CD1c-positive myeloid dendritic cell (primary cell): ENCODE measurements around the gene GRIP1.

Experiments
- DNase-seq: peaks from one replicate; pipeline ENCODE4 v3.0.0-alpha.2; 2016; ENCODE audit errors: extremely low spot score

Gene GRIP1

DNA sequence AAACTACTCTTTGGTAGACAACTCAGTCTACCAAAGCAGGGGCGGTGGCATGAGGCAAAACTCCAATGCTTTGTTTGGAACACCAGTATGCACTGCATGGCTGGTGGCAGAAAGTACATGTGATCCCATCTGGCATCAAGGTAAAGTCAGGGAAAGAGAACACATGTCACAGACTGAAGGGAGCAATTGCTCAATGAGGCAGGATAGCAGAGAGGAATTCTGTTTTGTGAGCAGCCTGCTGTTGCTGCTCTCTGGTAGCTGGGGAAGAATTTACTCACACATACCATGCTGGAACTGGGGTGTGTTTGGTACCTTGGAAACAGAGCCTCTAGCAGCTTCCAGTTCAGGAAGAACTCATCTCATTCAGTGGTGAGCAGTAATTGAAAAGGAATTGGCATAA is 291.8 kb downstream of the GRIP1 start:
- no peak for DNase-seq

DNA sequence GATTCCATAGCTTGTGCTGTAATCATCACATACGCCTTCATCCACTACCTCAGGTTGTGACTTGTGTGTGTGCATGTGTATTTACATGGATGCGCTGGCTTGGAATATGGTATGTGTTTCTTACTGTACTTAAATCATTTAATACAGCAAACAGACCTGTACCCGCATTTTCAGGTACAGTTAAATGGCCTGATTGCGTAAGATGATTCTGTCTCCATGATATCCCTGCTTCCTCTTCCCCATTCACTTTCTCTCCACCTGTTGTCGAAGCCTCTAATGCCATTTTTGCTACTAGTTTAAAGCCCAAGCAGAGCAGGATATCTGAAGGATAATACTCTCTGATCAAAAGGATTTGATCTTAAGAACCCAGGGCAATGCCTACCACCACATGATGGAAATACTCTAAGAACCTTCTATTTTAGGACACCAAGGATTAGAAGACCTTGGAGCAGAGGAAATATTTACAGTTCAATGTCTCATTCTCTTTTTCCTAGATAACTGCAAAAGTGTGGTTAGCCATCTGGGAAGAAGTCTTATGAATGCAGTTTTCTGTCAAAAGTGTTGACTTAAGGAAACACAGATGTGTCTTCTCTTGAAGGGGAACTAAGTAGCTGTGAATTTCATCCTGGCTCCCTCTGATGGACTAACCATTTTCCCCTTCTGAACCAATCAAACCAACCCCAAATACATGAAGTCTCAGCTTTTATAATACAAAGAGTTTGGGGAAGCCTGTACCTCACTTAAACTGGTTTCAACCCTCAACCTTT is 297.9 kb downstream of the GRIP1 start:
- no peak for DNase-seq

DNA sequence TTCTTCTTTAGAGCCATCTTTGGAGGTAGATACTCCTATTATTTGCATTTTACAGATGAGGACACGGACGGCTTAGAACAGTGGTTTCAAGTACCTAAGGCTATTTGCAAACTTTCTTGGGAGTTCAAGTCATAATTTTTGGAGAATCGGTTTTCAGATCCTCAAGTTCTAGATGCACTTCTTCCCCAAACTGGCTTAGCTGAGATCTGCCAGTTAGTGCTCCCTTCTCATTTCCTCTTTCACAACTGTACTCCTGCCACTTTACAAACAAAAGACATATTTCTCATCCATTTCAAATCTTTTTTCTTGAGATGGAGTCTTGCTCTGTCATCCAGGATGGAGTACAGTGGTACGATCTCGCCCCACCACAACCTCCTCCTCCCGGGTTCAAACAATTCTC is 299.3 kb downstream of the GRIP1 start:
- peak; percentile 78 for DNase-seq

DNA sequence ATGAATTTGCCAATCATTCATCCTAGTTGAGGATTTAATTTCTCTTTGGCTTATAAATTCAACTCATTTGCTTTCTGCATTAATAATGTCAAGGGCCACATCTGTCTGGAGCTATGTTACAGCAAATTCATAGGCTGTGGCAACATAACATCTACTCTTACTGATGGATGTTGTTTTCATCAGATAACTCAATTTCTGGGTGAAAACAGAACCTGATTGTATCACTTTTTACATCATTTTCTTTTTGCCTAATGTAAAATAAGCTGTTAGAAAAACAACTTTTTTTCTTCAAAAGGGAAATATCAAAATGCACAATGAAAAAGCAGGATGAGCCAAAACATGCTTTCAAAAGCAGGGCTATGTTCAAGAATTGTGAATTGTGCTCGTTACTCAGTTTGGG is 303.3 kb downstream of the GRIP1 start:
- no peak for DNase-seq

DNA sequence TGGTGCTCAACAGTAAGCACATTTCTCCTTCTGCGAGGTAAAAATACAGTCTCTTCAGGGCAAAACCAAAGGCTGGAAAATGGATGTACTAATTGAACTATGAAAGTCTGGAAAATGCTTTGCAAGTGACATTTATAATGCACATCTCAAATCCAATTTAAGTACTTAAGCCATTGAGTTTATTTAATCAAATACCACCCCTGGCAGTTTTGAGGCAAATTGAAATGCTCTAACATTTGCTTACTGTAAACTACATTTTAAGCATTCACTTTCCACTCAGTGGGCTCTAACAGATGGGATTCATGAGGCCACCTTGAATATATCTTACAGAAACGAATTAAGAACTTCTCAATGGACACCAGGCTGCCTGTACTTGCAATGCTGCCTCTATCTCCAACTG is 306.9 kb downstream of the GRIP1 start:
- no peak for DNase-seq

DNA sequence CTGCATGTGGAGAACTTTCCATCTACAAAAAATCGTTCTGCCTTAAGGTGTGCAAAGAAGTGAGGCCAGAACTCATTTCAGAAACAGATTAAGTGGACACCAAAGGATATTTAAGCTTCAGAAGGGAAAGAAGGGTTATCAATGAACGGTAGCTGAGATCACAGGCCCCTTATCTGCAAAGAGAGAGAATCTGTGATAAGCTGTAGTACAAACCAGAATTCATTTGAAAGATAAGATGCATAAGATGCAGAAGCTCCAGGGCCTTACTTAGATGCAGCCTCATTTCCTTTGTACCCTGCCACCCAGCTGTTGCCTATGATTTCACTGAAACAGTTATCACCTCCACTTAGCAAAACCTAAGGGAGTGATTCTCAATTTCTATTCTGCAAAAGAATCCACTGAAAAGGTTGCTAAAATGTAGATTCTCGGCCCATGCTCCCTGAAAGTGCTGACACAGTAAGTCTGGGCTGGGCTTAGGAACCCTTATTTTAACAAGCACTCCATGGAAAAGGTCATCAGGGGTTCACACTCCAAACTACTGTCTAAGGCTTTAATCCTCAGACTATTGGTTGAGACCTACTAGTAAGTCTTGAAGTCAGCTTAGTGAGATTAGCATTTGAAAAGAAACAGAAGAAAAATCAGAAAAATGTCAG is 311.7 kb downstream of the GRIP1 start:
- no peak for DNase-seq

DNA sequence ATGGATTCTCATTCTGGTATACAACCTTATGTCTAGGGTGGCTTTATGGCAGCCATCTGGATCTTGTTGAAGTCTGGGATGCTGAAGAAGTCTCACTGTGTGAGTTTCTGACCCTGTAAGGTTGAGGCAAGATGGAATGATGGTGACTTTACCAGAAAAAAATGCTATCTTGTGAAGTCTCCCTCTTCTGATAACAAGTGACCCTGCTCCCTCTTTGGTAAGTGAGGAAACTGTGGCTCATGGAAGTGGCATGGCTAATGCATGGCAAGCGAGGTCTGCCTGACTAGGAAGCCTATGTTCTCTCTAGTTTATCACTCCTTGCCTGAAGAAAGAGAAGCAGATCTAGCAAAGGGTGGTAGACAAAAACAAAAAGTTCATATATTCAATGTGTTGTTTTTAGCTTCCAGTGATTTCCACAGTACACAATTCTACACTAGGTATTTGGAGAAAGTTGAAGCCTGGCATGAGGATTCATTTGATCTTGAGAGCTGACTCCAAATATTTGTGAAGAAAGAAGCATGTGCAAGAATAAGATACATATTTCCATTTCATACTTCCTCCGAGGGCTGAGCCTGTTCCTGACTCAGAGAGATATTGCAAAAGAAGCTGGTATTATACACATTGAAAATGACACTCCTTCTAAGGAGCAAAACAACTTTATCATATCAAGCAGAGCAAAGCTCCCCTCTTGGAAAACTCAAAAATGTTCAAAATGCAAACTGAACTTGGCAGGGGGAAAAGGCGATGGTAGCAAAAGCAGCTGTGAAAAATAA is 313.0 kb downstream of the GRIP1 start:
- peak; percentile 29 for DNase-seq

DNA sequence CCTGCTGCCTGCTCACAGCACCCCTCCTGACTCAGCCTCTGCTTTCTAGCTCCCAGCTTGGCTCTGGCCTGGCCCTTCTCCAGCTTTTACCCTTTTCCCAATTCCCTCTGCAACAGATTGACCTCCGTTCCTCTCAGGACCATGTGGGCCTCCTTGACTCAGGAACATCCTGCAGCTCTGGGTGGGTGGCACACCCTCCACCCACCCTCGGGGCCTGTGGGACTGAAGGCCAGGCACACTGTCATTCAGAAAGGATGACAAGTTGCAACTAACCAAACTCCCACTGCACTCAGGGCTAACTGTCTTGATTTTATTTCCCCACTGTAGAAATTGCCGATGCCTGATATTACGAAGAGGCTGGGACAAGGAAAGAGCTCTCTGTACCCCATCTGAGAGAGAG is 317.2 kb downstream of the GRIP1 start:
- DNase-seq: no peak

DNA sequence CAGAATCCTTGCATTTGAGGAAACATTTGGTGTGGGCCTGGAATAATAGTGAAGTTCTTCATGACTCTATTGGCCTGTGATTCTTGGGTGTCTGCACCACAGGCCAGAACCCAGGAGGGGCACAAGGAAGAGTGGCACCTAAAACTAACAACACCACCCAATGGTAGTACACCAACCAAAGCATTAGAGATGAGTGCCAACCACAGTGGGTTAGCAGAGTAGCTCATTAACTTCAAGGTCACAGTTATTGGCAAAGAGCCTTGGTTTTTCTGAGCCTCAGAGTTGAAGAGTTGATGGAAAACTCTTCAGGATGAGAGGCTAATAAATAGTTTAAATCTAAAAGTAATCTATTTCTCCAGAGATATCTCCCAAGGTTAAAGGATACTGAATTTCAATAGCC is 319.6 kb downstream of the GRIP1 start:
- no peak for DNase-seq

DNA sequence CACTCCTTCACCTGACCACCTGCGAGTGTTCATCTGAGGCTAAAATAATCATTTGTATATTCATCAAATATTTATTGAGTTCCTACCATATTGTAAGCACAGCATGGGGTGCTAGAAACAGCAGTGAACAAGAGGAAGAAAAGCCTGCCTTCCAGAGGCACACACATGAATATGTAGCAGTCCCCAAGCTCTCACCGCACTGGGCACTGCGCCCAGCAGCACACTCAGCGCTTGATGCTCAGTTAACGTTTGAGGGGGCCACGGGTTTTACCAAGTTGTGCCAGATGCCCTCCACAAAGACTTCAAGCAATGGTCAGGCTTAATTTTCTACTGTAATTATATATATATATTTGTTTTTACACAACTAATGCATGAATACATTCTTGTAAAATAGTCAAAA is 324.6 kb downstream of the GRIP1 start:
- DNase-seq: no peak

DNA sequence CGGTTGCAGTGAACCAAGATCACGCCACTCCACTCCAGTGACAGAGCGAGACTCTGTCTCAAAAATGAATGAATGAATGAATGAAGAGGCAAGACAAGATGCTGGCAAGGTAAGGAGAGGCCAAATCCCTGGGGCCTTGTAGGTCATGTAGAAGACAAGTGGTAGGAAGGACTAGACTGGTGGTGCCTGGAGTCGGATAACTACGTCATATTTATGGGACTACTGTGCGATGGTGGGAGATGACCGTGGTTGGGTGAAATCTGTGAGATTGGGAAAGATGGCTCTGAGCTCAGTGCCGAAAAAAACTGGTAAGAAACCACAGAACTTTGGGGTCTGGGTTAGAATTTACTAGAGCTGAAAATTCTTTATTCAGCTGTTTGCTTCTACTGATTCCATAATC is 326.0 kb downstream of the GRIP1 start:
- no peak for DNase-seq

DNA sequence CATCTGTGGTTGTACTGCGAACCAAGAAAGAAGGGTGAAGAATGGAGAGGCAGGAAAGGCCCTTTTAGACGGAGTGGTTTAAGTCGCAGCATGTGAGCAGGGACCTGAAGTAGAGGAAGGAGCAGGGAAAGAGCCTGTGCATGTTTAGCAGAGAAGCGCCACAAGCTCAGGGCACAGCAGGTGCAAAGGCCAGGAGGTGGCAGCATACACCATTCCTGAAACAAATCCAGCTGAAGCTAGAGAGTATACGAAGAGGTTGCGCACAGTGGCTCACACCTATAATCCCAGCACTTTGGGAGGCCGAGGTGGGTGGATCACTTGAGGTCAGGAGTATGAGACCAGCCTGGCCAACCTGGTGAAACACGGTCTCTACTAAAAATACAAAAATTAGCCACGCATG is 326.7 kb downstream of the GRIP1 start:
- peak; percentile 55 for DNase-seq

DNA sequence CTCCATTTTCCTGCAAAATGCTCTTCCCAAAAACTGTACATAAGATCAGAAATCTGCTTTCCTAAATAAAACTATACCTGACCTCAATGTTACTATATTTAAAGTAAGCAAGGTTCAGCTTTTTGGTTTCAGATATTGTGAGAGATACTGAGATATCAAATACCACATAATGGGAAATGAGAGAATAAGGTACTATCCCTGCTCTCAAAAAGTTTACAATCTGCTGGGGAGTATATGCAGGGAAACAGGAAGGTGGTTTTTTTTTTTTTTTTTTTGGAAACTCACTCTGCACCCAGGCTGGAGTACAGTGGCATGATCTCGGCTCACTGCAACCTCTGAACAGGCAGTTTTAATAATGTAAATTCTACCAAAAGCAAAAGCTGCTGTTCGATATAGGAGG is 327.6 kb downstream of the GRIP1 start:
- DNase-seq: no peak

DNA sequence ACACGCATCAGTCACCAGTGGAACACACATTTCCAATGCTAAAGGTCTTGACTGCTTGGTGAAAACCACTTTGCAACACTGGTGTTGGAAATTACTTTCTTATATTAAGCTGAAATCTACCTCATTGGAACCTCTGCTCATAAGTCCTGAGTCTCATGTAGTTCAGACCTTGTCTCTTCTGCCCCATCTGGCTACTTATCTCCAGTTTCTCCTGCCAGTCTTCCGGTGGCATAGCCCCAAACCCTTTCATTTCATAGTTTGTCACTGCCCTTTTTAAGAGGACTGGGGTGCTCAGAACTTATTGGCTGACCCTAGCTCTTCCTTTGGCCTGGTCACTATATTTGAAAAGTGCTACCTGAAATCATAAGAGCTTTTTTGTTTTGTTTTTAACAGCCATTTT is 332.9 kb downstream of the GRIP1 start:
- DNase-seq: no peak

DNA sequence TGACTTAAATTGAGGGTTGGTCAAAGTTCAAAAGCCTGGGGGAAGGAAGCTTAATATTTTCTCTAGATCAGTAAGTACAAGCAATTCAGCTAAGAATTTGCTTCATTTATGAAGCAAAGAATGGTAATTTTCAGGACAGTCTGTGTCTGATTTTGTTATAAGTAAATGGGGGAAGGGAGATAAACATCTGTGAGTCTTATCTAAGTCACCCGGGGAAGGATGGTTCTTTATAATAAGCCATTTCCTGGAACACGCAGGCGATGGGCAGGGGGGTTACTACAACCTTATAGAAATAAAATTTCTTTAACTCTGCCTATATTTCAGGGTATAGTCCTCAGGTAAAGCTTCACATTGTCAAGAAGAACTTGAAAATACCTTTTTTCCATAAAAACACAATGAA is 333.7 kb downstream of the GRIP1 start:
- no peak for DNase-seq

DNA sequence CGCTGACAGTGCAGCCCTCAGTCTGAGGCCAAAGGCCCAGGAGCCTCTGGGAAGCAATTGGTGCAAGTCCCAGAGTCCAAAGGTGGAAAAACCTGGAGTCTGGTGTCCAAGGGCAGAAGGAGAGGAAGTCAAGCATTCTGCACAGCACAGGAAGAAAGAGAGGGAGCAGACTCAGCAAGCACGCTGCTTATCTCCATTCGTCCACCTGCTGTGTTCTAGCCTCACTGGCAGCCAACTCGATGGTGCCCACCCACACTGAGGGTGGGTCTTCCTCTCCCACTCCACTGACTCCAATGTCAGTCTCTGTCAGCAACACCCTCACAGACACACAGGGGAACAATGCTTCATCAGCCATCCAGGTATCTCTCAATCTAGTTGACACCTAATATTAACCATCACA is 337.8 kb downstream of the GRIP1 start:
- no peak for DNase-seq

DNA sequence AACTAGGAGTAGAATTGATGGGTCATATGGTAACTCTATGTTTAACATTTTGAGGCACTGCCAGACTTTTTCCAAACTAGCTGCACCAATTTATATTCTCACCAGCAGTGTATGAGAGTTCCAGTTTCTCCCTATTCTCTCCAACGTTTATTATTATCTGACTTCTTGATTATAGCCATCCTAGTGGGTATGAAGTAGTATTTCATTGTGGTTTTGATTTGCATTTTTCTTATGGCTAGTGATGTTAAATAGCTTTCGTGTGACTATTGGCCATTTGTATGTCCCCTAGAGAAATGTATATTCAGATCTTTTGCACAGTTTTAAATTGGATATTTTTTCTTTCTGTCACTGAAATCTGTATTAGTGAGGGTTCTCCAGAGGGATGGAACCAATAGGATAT is 338.7 kb downstream of the GRIP1 start:
- no peak for DNase-seq

DNA sequence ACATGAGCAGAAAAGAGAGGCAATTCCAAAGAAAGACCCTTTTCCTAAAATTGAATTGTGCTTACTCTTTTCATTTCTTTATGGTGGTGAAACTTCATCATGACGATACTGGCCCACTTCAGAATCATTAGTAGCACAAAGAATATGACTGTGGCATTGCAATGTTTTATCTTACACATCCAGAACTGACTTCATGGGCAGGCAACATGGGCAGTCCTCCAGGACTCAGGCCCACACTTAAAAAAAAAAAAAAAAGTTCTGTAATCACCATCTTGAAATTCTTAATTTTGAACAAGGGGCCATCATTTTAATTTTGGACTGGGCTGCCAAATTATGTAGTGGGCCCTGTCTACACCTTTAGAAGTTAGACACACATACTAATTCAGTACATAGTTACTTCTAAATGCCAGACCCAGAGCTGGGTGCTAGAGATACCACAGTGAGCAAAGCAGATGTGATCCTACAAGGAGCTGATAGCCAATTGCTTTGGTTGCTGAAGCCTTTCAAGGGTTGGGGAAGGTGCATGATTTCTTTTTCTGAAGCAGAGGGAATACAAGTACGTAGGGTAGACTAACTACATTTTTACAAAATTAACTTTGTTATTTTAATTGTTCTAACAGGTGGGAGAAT is 341.4 kb downstream of the GRIP1 start:
- DNase-seq: no peak

DNA sequence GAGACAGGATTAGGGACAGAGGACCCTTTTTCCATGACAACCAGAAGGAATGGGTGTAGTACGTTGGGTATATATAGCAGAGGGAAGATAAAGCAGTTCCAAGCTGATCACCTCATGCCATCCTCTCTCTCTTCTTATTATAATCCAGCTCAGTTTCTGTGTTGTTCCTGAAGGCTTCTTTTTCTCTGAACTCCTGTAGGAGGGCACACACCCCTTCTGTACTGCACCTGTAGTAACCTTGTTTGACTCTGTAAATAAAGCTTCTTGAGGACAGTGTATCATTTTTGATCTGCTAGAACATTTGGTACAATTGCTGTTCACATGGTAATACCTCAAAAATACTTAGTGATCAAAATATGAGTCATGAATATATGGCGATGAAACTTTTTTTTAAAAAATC is 343.1 kb downstream of the GRIP1 start:
- DNase-seq: no peak

DNA sequence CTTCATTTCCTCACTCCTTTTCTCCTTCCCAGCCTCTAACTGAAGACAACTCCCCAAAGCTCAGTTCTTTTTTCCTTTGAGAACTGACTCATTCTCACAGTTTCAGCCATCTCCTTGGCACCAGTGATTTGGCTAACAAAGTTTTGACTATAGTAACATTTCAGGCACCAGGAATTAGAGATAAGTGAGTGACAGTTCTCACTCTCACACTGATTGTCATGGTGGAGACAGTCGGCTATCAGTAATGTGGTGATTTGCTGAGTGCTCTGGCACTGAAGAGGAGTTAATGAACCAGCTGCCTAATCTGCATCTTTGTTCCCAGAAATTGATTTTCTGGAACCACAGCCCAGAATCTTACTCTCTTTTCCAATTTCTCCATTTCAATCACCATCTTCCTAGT is 347.1 kb downstream of the GRIP1 start:
- DNase-seq: no peak

DNA sequence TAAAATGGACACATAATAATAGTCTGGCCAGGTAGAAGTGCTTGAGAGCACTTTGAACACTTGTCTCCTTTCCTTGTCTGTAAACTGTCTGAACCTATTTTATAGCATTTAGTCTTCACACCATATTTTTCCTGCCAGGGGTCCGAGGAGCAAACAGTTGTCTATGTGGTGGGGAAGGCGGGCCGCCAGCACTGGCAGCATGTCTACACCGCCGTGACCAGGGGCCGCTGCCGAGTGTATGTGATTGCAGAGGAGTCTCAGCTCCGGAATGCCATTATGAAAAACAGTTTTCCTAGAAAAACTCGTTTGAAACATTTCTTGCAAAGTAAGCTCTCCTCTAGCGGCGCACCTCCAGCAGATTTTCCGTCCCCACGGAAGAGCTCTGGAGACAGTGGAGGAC is 347.9 kb downstream of the GRIP1 start:
- no peak for DNase-seq

DNA sequence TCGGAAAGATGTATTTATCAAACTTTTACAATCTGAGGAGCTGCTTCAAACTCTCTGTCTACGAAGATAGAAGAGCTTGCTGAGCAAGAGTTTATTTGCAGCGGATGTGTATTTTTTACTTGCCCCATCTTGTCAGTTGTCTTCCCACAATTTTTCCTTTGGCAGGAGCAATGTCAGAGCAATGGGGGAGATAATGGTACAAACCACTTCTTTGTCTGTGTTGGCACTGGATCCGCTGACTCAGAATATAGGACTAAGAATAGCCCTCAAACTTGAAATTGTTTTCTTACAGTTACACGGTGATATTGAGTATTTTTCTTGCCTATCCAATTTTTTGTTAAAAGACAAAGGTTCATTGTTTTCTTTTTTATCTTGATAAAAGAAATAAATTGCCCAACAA is 348.9 kb downstream of the GRIP1 start:
- DNase-seq: no peak

DNA sequence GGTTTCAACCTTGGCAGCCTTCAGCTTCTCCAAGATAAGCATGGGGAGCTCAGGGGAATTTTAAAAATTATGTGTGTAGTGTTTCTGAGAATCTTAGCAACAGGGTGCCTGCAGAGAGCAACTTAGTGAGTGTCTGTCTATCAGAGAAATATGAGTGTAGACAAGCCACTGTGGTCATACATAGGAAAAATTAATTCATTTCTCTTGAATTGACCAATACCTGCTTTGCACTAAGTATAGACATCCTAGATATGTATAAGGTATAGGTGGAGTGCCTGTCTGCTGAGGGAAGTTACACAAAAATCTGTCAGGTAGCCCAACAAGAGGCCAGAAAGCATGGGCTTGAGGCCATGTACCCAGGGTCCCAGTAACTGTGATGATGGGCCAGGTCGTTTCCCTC is 355.9 kb downstream of the GRIP1 start:
- no peak for DNase-seq
